ENCODE results near the gene SMYD3. TPM values are rescaled to one million over a fixed set of nuclear protein-coding genes. Genes with fewer than 3 reads are reported as not detected.

SMYD3 gene
- total and polyA plus RNA-seq, 2 of the 4 experiments (the other 2 are of a cell fraction) = 26.5 to 37.6 TPM

- Histone ChIP-seq H2BK15ac (ENCODE audit: low read depth, low read length) (no peak overlapping the region), H3K9ac (ENCODE audit: low read depth, low read length) (no peak overlapping the region), H2AFZ (replicated peaks; ENCODE audit: low read length, poor library complexity) (no peak overlapping the region), H3K9me1 (ENCODE audit: insufficient read depth, low read length) (no peaks in the 10 kb centered on the region), H3K18ac (ENCODE audit: low read depth, low read length) (no peak overlapping the region), H3K4ac (ENCODE audit: low read depth, low read length) (no peak overlapping the region), H3K27ac (ENCODE audit: insufficient read depth, low read length) (no peak overlapping the region), H4K5ac (ENCODE audit: low read depth, low read length) (no peak overlapping the region), H3K23ac (ENCODE audit: low read depth, low read length) (no peak overlapping the region), H2BK20ac (ENCODE audit: low read depth, low read length) (no peak overlapping the region), H2AK5ac (ENCODE audit: low read depth, low read length) (no peak overlapping the region), H3K27me3 (ENCODE audit: control insufficient read depth, insufficient read depth, low read length) (no peaks in the 10 kb centered on the region), H3K14ac (replicated peaks; ENCODE audit: low read depth, low read length) (no peak overlapping the region), H3K56ac (ENCODE audit: extremely low read depth, insufficient read depth, low read length) (no peak overlapping the region), H2BK5ac (ENCODE audit: low read depth, low read length, poor library complexity, severe bottlenecking) (no peak overlapping the region), H2AK9ac (replicated peaks; ENCODE audit: low read depth, low read length, poor library complexity) (no peak overlapping the region), H4K20me1 (ENCODE audit: insufficient read depth, low read length) (no peaks in the 10 kb centered on the region), H3K4me3 (ENCODE audit: insufficient read depth, low read depth, low read length) (no peak overlapping the region), H2BK120ac (ENCODE audit: low read depth, low read length) (no peak overlapping the region), H3K9me3 (ENCODE audit: control insufficient read depth, insufficient read depth, low read length) (no peaks in the 10 kb centered on the region), H3K4me1 (ENCODE audit: control insufficient read depth, insufficient read depth, low read length) (no peaks in the 10 kb centered on the region), H4K8ac (ENCODE audit: low read depth in 2 of 2, low read length in 2 of 2) (no peak overlapping the region), H3K36me3 (ENCODE audit: control insufficient read depth, insufficient read depth, low read length) (no peaks in the 10 kb centered on the region), H4K91ac (ENCODE audit: insufficient read depth, low read depth, low read length) (no peak overlapping the region), H3K79me1 (ENCODE audit: low read depth in 1 of 2, low read length in 2 of 2) (no peaks in the 10 kb centered on the region; a peak in 1 of 4 replicates), H3K4me2 (ENCODE audit: low read depth, low read length) (no peak overlapping the region)
- no TSS peak for BruUV-seq (replicated peaks)
- ATAC-seq (ENCODE audit: low read depth) = no peak
- in situ Hi-C loops (cut with MboI; ENCODE audit: low sequenced_read_pairs) (no loop called here), intact Hi-C loops (cut with micrococcal nuclease) (no loop called here), dilution Hi-C loops (cut with HindIII; ENCODE audit: low sequenced_read_pairs, unreplicated experiment) (no loop called here)
- CTCF ChIA-PET = interaction anchor here (1.9 kb wide), 1 partner anchor 15 kb away, joined by 5 read pairs; no protein-coding TSS in a partner anchor
- POLR2A ChIA-PET (ENCODE audit: unreplicated experiment) = no interaction called here
- WGBS, 2 experiments (ENCODE audit: extremely low coverage in 2 of 2, insufficient read length in 1 of 2) = no CpG with 5 or more reads among the region's 2 CpGs
- DNase-seq = peak; percentile 23
- TF ChIP-seq USF2 (IDR thresholded peaks at IDR 0.05; ENCODE audit: low read depth, low read length) (no peak), MAZ (IDR thresholded peaks at IDR 0.05; ENCODE audit: borderline replicate concordance, low read depth, low read length) (no peak), ELK1 (IDR thresholded peaks at IDR 0.05; ENCODE audit: borderline replicate concordance, low read depth, low read length) (no peak), RCOR1 (IDR thresholded peaks at IDR 0.05; ENCODE audit: insufficient replicate concordance, low read length) (no peak), NFE2L2 (IDR thresholded peaks at IDR 0.05; ENCODE audit: low read depth, low read length) (no peak), MAFK (IDR thresholded peaks at IDR 0.05; ENCODE audit: low read depth, low read length) (no peak), CTCF (conservative IDR thresholded peaks at IDR 0.05; ENCODE audit: low read depth, low read length) (no peak), POLR2A (IDR thresholded peaks at IDR 0.05; ENCODE audit: low read depth, low read length) (no peak), SMC3 (IDR thresholded peaks at IDR 0.05; ENCODE audit: low read depth, low read length) (no peak), BHLHE40 (IDR thresholded peaks at IDR 0.05; ENCODE audit: low read depth, low read length) (no peak), FOS (IDR thresholded peaks at IDR 0.05; ENCODE audit: low read depth, low read length) (no peak), CEBPB (IDR thresholded peaks at IDR 0.05; ENCODE audit: low read depth, low read length) (no peak), RFX5 (IDR thresholded peaks at IDR 0.05; ENCODE audit: low read depth, low read length) (no peak)
Measured at GRCh38 chr1:246265481-246265880, 241.6 kb downstream of the SMYD3 start.
